GM18511 (cell line): ENCODE results near the gene SLC12A2.

ENCODE experiments used
- ATAC-seq: cut with Tn5 transposase; IDR thresholded peaks from one replicate; pipeline ENCODE4 v1.9.1; 2021; ENCODE audit warnings: mild to moderate bottlenecking, moderate library complexity; ENCODE audit not compliant: unreplicated experiment

SLC12A2 gene

GRCh38 chr5:128083033-128083810 is at the start of gene SLC12A2:
SLC12A2 (plus strand) TSS chr5:128083766; CDS start chr5:128083955, 189 bp downstream.
- peak; percentile 62 for ATAC-seq

- ATAC-seq = peak; percentile 56
These were observed 47.9 kb upstream of the SLC12A2 start for GRCh38 chr5:128035689-128036088.

- no peak for ATAC-seq
These were observed 46.6 kb upstream of the SLC12A2 start for GRCh38 chr5:128036950-128037349.

- no peak for ATAC-seq
These were observed 44.9 kb upstream of the SLC12A2 start for GRCh38 chr5:128038643-128039042.

GRCh38 chr5:128040927-128041326 is 42.6 kb upstream of the SLC12A2 start:
- ATAC-seq = no peak

GRCh38 chr5:128052780-128053179 is 30.8 kb upstream of the SLC12A2 start:
- ATAC-seq = no peak

- ATAC-seq = no peak
These were observed 30.1 kb upstream of the SLC12A2 start for GRCh38 chr5:128053291-128053954.

GRCh38 chr5:128060644-128061385 is 22.8 kb upstream of the SLC12A2 start:
- no peak for ATAC-seq

- ATAC-seq = no peak
These were observed 21.3 kb upstream of the SLC12A2 start for GRCh38 chr5:128062172-128062746.

- no peak for ATAC-seq
These were observed 9.4 kb upstream of the SLC12A2 start for GRCh38 chr5:128074171-128074570.

- no peak for ATAC-seq
These were observed 8.6 kb upstream of the SLC12A2 start for GRCh38 chr5:128074953-128075352.

GRCh38 chr5:128077526-128077925 is 6.0 kb upstream of the SLC12A2 start:
- no peak for ATAC-seq

- no peak for ATAC-seq
These were observed 2.3 kb upstream of the SLC12A2 start for GRCh38 chr5:128081111-128081851.

GRCh38 chr5:128082551-128083032 is 974 bp upstream of the SLC12A2 start:
- ATAC-seq = peak; percentile 26

GRCh38 chr5:128083811-128084227 is 253 bp downstream of the SLC12A2 start:
- ATAC-seq = peak; percentile 35

GRCh38 chr5:128084228-128085167 is 932 bp downstream of the SLC12A2 start:
- ATAC-seq = peak; percentile 23

- no peak for ATAC-seq
These were observed 1.8 kb downstream of the SLC12A2 start for GRCh38 chr5:128085413-128085812.

GRCh38 chr5:128091579-128091978 is 8.0 kb downstream of the SLC12A2 start:
- ATAC-seq = no peak

GRCh38 chr5:128092144-128092543 is 8.6 kb downstream of the SLC12A2 start:
- ATAC-seq = no peak
